DOHH2 (cell line): ENCODE measurements around the gene SLC37A1.

Experiments
- EZH2phosphoT487 ChIP-seq: fragments of 200-600 bp; sonication (generic); IDR thresholded peaks from 2 replicates; pipeline ENCODE4 v1.6.1; 2017; ENCODE audit warnings: borderline replicate concordance, mild to moderate bottlenecking, antibody characterized with exemption, low read length, moderate library complexity, mixed read lengths
- TF ChIP-seq, protein P1 (sequence below): fragments of 200-600 bp; sonication (generic); IDR thresholded peaks from one replicate; pipeline ENCODE4 v1.5.1; 2014; ENCODE audit warnings: antibody characterized with exemption, mild to moderate bottlenecking, low read depth, low read length; ENCODE audit not compliant: poor library complexity, severe bottlenecking

GRCh38 chr21:42546433-42546832, 32.8 kb downstream of the SLC37A1 start:
- TF ChIP-seq, protein P1, sequence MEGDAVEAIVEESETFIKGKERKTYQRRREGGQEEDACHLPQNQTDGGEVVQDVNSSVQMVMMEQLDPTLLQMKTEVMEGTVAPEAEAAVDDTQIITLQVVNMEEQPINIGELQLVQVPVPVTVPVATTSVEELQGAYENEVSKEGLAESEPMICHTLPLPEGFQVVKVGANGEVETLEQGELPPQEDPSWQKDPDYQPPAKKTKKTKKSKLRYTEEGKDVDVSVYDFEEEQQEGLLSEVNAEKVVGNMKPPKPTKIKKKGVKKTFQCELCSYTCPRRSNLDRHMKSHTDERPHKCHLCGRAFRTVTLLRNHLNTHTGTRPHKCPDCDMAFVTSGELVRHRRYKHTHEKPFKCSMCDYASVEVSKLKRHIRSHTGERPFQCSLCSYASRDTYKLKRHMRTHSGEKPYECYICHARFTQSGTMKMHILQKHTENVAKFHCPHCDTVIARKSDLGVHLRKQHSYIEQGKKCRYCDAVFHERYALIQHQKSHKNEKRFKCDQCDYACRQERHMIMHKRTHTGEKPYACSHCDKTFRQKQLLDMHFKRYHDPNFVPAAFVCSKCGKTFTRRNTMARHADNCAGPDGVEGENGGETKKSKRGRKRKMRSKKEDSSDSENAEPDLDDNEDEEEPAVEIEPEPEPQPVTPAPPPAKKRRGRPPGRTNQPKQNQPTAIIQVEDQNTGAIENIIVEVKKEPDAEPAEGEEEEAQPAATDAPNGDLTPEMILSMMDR, result no peak
- no peak for TF ChIP-seq EZH2phosphoT487
